GM21447 (cell line): ENCODE results near the gene PSMB2.
"Not testable (repeated sequence)": the region's sequence is repeated elsewhere in the genome, so short reads cannot be mapped to it uniquely, and the experiment has no call there.

Experiments used
- ATAC-seq: cut with Tn5 transposase; IDR thresholded peaks from one replicate; pipeline ENCODE4 v1.9.1; 2021; ENCODE audit not compliant: unreplicated experiment

Gene PSMB2

DNA sequence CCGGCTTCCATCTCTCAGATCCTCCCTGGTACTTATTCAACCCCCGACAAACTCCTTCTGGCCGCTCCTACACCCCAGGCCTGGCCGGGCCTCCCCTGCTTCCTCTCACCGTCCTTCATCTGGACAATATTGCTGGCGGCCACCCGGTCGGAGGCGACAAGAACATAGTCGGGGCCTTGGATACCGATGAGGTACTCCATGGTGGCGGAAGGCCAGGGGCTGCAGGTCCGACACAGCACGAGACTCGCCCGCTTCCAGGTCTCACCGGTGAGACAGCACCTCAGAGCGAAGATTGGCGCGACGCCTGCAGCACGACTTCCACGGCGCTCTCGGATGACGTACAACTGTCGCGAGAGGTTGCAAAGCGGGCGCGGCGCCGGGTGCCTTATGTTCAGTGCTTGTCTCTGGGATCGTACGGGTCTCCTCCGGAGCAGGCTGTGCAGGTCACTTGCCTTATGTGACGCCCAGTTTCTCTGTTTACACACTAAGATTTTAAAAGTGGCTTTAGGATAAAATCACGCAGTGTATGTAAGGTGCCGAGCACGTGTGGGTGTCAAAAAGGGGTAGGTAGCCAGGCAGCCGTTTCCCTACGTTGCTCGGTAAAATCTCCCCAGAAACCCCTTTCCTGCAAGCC lies at the start of gene PSMB2:
Gene PSMB2 (minus strand): TSS at position 294 of the 634 bp plus-strand sequence. CDS start 94 bp downstream, at position 200.
- peak; percentile 85 for ATAC-seq

GRCh38 chr1:35691080-35691479 lies 49.8 kb upstream of the PSMB2 start:
- no peak for ATAC-seq

- ATAC-seq: not testable (repeated sequence)
Measured at GRCh38 chr1:35690103-35690502, 48.8 kb upstream of the PSMB2 start.

GRCh38 chr1:35688161-35688560 lies 46.8 kb upstream of the PSMB2 start:
- no peak for ATAC-seq

- ATAC-seq: no peak
Measured at GRCh38 chr1:35683012-35683411, 41.7 kb upstream of the PSMB2 start.

- no peak for ATAC-seq
Measured at GRCh38 chr1:35680271-35680670, 38.9 kb upstream of the PSMB2 start.

GRCh38 chr1:35675773-35676172 lies 34.4 kb upstream of the PSMB2 start:
- no peak for ATAC-seq

- no peak for ATAC-seq
Measured at GRCh38 chr1:35674111-35674510, 32.8 kb upstream of the PSMB2 start.

DNA sequence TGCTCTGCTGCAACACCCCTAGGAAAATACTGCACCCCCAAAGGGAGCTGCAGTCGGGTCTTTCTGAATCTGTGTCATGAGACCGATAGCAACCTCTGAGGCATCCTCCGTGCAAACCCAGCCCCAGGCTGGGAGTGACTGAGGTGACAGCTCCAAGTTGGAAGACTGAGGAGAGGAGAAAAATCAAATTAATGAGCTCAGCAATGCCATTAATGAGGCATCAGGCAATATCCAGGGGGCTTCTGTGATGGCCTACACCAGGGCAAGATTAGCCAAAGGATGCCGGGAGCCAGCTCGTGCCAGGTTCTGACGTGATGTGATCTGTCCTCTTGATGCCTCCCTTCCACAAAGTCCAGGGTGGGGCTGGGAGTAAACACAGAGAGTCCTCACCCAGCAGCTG lies 30.8 kb upstream of the PSMB2 start:
- ATAC-seq: no peak

GRCh38 chr1:35668506-35668905 lies 27.2 kb upstream of the PSMB2 start:
- no peak for ATAC-seq

GRCh38 chr1:35666916-35667315 lies 25.6 kb upstream of the PSMB2 start:
- ATAC-seq: no peak

GRCh38 chr1:35666216-35666615 lies 24.9 kb upstream of the PSMB2 start:
- no peak for ATAC-seq

GRCh38 chr1:35663434-35663833 lies 22.1 kb upstream of the PSMB2 start:
- no peak for ATAC-seq

GRCh38 chr1:35661474-35661795 lies 20.1 kb upstream of the PSMB2 start:
- ATAC-seq: no peak

DNA sequence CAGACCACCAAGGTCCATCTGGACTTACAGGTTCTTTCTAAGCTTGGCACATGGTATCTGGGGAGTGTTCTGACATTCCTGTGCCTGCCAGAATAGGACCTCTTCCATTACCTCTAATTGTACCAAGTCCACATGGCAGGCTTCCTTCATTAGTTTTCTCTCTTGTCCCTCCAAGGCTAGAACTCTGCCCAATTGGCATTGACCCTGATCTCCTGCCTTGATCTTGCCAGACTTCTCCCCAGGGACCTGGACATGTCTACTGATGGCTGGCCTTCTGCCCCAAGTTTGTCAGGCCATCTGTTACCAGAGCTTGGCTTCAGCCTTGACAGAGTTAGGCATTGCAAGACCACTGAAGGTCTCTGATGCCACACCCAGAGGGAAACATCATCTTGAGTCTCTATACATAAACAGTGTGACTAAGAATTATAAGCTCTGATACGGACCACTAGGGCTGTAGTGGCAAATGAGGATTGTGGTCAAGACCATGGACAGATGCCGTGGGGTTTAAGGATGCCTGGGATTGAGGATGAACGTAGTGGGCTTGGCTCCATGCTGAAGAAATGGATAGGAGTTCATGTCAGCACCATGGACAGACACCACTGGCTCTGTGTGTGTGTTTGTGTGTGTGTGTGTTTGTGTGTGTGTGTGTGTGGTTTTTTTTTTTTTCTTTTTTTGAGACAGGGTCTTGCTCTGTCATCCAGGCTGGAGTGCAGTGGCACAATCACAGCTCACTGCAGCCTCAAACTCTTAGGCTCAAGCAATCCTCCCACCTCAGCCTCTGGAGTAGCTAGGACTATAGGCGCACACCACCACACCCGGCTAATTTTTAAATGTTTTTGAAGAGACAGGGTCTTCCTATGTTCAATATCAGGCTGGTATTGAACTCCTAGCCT lies 19.5 kb upstream of the PSMB2 start:
- no peak for ATAC-seq

DNA sequence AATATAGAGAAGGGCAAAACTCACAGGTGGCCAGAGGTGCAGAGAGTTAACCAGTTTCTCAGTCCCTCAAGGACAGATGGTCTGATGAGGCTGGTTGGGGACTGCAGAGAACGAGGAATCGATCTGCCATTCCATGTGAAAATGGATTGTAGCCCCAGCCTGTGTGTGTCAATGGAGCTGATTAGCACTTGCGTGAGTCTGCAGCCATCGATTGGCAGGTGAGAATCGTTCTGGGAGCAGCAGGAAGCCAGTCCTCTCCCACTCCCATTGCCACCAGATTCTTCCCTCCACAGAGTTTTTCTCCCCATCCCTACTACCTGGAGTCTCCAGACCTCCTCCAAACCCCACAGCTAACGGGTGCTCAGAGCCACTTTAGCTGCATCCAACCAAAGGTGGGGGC lies 18.3 kb upstream of the PSMB2 start:
- no peak for ATAC-seq

DNA sequence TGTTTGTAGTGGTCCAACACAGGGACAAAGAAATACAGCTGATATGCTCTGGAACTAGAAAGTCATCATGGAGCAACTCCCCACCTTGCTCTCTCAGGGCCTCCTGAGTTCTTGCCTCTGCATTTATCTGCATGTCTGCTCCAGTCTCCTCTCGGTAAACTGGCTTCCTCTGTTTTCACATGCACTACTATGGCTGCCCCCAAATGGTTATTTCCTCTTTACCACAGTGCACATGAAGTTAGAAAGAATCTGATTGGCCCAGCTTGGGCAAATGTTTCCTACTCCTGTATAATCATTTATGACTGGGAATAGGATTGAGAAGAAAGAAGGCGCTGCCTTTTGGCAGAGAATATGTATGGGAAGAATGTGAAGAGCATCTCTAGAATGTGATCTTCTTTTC lies 16.5 kb upstream of the PSMB2 start:
- ATAC-seq: no peak

GRCh38 chr1:35656863-35657232 lies 15.5 kb upstream of the PSMB2 start:
- no peak for ATAC-seq

GRCh38 chr1:35656148-35656862 lies 15.0 kb upstream of the PSMB2 start:
- no peak for ATAC-seq

DNA sequence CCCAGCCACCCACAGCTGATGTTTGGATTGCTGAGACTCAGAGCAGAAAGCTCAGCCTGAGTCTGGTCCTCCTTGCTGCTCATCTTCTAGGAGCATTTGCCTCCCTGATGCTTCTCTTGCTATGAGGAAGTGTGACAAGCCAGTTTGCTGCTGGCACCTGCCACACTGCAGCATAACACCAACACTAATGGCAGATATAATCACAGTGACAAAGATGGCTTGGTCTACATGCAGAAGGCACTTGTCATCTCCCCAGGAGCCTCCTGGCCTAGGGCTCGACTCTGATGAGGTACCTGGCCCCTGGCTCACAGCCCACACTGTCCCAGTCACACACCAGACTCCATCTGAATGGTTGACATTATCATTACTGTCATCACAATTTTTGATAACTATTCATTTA lies 13.9 kb upstream of the PSMB2 start:
- ATAC-seq: no peak

DNA sequence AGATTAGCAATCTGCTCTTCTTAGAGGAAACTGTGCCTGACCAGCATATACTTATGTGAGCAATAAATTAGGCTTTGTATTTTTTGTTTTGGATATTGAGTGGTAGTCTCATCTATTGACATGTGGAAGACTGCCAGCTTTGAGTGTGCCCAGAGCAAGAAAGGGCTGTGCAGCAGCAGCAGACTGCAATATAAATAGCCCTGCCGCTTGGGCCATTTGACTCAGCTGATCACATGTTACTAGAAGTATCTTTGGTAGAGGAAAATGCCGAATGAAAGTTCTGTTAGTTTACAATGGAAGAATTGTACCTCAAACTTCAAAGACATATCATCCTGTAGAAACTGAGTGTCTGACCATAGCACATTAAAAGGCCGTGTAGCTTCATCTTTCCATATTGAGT lies 9.1 kb upstream of the PSMB2 start:
- no peak for ATAC-seq

GRCh38 chr1:35646043-35646442 lies 4.7 kb upstream of the PSMB2 start:
- no peak for ATAC-seq
